Right lobe of liver (tissue), 6 donors: ENCODE data around the gene CHRM4. TPM values are rescaled to one million over a fixed set of nuclear protein-coding genes. Genes with fewer than 3 reads are reported as not detected.
A peak's percentile ranks its signal among the peaks of the same experiment; 100 is the strongest.

Experiments
- ATAC-seq, 4 donors: fragments of 200-7000 bp; cut with Tn5 transposase; one replicate each; pipeline ENCODE4 v1.9.1; 2020; ENCODE audit warnings: mild to moderate bottlenecking in 4 of 4, moderate library complexity in 4 of 4
- DNase-seq, 3 donors: peaks; one replicate each; pipeline ENCODE4 v3.0.0-alpha.2; 2020
- H3K27ac ChIP-seq, 3 donors: fragments of 200-600 bp; one replicate each; pipeline ENCODE4 v1.8.0; 2022
- H3K27me3 ChIP-seq, 2 donors: fragments of 200-600 bp; one replicate each; pipeline ENCODE4 v1.8.0; 2022
- H3K36me3 ChIP-seq, 4 donors: fragments of 200-600 bp; sonication (generic) in 1 of 4; one replicate each; pipeline versions ENCODE4 v1.5.1 to v1.8.0; 2017 to 2022; ENCODE audit warnings: control low read depth in 1 of 4
- H3K4me1 ChIP-seq, 4 donors: fragments of 200-600 bp; sonication (generic) in 1 of 4; one replicate each; pipeline versions ENCODE4 v1.5.1 to v1.8.0; 2017 to 2022; ENCODE audit warnings: control low read depth in 1 of 4
- H3K4me3 ChIP-seq, 3 donors: fragments of 200-600 bp; one replicate each; pipeline ENCODE4 v1.8.0; 2022
- H3K9me3 ChIP-seq, 4 donors: fragments of 200-600 bp; sonication (generic) in 1 of 4; one replicate each; pipeline versions ENCODE4 v1.5.1 to v1.8.0; 2017 to 2022; ENCODE audit warnings: control low read depth in 1 of 4
- CTCF ChIP-seq, 4 donors: fragments of 200-600 bp in 3 of 4; fragments of 450-650 bp in 1 of 4; IDR thresholded peaks; one replicate each; pipeline versions ENCODE4 v1.5.1 to v1.8.0; 2016 to 2022; ENCODE audit warnings: antibody characterized with exemption in 4 of 4, mild to moderate bottlenecking in 2 of 4
- POLR2A ChIP-seq: fragments of 450-650 bp; IDR thresholded peaks from one replicate; pipeline ENCODE4 v1.6.1; 2017; ENCODE audit warnings: antibody characterized with exemption, mild to moderate bottlenecking
- WGBS: methylation state at CpG from one replicate; pipeline ENCODE4 v1.1.6; 2018; ENCODE audit warnings: low coverage, low lambda C conversion rate; ENCODE audit not compliant: insufficient coverage; ENCODE audit errors: missing lambda C conversion rate; 5-methylcytosine and 5-hydroxymethylcytosine counted together
- intact Hi-C, 2 donors: fragments of 100-400 bp; cut with DNase I; formaldehyde crosslinking; loops; one replicate each; pipeline versions ENCODE4 v1.11.2 to v1.14.1; 2022
- long read RNA-seq: library from polyadenylated mRNA; unstranded; transcript quantifications from one replicate; pipeline ENCODE4 v2.0.0, GENCODE V29; 2019
- total RNA-seq, 6 experiments: library from RNA; depleted of rRNA in 2 of 6; stranded (reverse); fragments of >200 nt in 2 of 6; fragmentation: NEBNext Ultra II Directional in 3 of 6; extraction: Animal tissue kit (Norgen Biotek cat#: 25700) in 3 of 6; gene quantifications; one replicate each; pipeline versions ENCODE4 v1.1.0 to v1.2.4, GENCODE V29; 2016 to 2023
- donor health status: DM: no; HTN: yes; CAD: no.
- donor health status: DM: no; HTN: no; CAD: no.
- donor health status: DM: no; HTN: no; CAD: no.
- donor health status: DM: no; HTN: yes; CAD: no.
- donor health status: DM: no; HTN: yes; CAD: no.

Gene CHRM4
- not detected for total RNA-seq
- long read RNA-seq, result 0 reads

DNA sequence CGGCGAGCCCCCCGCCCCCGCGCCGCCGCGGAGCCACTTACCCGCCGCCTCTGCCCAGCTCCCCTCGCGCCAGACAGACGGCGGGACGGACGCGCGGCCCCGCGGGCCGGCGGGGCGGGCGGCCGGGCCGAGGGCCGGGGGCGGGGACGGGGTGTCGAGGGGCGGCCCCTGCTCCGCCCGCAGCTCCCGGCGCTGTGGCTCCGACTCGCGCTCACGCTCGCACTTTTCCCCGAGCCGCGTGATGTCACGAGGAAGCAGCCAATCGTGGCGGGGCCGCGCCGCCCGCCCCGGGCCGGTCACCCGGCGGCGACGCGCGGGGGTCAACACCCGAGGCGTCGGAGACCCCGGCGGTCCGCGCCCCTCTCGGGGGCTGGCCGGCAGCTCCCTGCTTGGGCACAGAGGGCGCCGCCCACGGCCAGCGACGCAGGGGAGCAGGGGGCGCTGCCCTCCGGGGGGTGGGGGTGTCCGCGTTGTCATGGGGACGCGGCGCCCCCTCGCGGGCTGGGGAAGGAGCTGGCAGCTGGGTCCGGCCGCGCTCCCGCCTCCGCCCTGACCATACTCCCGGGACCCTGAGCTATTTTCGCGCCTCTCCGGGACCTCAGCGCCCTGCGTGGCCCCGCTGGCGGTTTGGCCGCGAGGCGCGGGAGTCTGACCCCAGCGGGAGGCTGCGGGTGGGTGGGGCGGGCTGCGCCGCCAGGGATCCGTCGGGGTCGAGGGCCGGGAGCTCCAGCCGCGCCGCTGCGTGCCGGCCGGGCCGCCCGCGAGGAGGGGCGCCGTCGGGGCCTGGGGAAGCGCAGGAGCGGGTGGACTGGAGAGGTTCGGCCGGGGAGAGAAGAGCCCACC is at the start of gene CHRM4:
TSS of gene CHRM4 (minus strand) at position 199 of the 843 bp plus-strand sequence. CDS start 5,219 bp downstream, outside the sequence.
- no peaks in the 10 kb centered on the region for H3K36me3 ChIP-seq
- H3K4me1 ChIP-seq, result peaks cover 0 to 35% (median 3%) of the 10 kb centered on the region in 4 donors
- H3K27me3 ChIP-seq, result peaks cover 7 to 15% of the 10 kb centered on the region in 2 donors
- intact Hi-C loops, result no loop called here
- 0% methylated on average over 19 of the region's 123 CpGs for WGBS
- no peaks in the 10 kb centered on the region for H3K9me3 ChIP-seq
- ATAC-seq (no peak), DNase-seq (peak in 1 of 3 donors; percentile 45)
- H3K27ac ChIP-seq, result no peak within 1 kb of the TSS
- TF ChIP-seq CTCF (IDR thresholded peaks at IDR 0.05) (no peak), POLR2A (no peak)
- H3K4me3 ChIP-seq, result peak within 1 kb of the TSS; percentile 9 to 40 (median 20)

DNA sequence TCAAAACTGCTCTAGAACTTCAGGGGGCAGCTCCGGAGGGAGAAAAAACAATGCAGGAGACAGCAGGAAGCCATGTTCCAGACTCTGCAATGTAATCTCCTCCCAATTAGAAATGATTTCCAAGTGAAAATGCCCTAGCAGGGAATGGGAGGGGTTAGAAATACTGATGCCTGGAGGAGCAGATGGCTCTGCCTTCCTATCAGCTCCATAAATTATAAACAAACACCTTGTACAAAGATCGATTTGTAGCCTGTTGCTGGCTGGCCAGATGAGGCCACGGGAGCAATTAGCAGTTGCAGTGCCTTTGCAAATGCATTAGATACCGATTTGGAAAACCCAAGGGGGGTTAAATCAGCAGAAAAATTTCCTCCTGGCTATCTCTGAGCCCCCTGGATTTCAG is 46.6 kb upstream of the CHRM4 start:
- no peak for ATAC-seq
- no peak for DNase-seq
- TF ChIP-seq CTCF (IDR thresholded peaks at IDR 0.05) (no peak), POLR2A (no peak)
- peaks cover 0 to 18% (median 6%) of the 10 kb centered on the region in 4 donors for H3K36me3 ChIP-seq
- H3K9me3 ChIP-seq, result no peaks in the 10 kb centered on the region
- no peak overlapping the region for H3K27ac ChIP-seq
- no peak overlapping the region for H3K4me3 ChIP-seq
- intact Hi-C loops, result no loop called here
- H3K27me3 ChIP-seq, result no peaks in the 10 kb centered on the region
- H3K4me1 ChIP-seq, result no peaks in the 10 kb centered on the region
- 59% methylated on average over 3 of the region's 4 CpGs for WGBS

DNA sequence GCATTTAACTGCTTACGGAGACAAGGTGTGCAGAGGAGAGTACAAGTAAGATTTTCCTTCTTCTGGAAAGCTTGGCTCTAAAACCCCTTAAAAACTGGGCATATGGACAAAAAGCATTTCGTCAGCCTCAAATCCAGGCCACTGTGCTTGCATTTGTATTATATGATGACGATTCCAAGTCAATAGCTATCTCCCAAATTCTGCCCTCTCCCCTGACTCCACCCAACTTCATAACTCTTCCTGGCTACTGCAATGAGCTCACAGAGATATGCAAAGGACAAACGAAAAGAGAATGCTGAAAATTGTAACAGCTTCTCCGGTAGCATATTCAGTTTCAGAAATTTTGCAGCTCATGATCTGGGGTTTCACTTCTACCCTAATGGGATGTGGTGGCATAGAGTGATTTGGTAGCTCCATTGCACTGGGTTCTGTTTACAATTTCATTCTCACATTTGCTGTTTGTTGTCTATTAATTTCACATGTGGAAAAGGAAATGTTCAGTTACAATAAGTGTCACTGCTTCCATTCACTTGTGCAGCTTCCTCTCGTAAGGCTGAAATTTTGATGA is 45.6 kb upstream of the CHRM4 start:
- peaks cover 0 to 19% (median 9%) of the 10 kb centered on the region in 4 donors for H3K36me3 ChIP-seq
- no peak for ATAC-seq
- no peak for TF ChIP-seq POLR2A
- H3K4me3 ChIP-seq, result no peak overlapping the region
- no peak overlapping the region for H3K27ac ChIP-seq
- no peaks in the 10 kb centered on the region for H3K27me3 ChIP-seq
- WGBS, result 79% methylated on average over 6 of the region's 6 CpGs
- H3K9me3 ChIP-seq, result no peaks in the 10 kb centered on the region
- DNase-seq, result no peak
- intact Hi-C loops, result no loop called here
- H3K4me1 ChIP-seq, result no peaks in the 10 kb centered on the region

DNA sequence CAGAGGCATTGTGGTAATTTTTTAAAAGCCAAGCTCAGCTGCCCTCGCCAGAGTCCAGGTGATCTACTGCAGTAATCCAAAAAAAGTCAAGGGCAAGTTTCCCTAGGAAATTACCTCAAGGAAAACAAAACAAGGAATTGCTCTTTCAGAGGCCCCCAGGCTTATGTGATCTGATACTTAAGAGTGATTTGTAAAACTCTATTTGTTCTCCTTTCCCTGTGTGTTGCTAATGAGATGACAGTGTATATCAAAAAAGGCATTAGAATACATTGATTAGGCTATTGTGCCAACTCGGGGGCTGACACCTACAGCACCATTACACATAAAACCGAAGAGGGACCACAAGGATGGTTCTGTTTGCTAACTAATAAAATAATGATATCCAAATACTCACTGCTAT is 44.5 kb upstream of the CHRM4 start:
- H3K4me1 ChIP-seq, result no peaks in the 10 kb centered on the region
- no peaks in the 10 kb centered on the region for H3K9me3 ChIP-seq
- H3K27me3 ChIP-seq, result no peaks in the 10 kb centered on the region
- no peak for DNase-seq
- intact Hi-C loops, result no loop called here
- no peak for ATAC-seq
- H3K4me3 ChIP-seq, result no peak overlapping the region
- WGBS, result 94% methylated on average over 3 of the region's 3 CpGs
- no peak overlapping the region for H3K27ac ChIP-seq
- TF ChIP-seq CTCF (IDR thresholded peaks at IDR 0.05) (no peak), POLR2A (no peak)
- peaks cover 0 to 25% (median 11%) of the 10 kb centered on the region in 4 donors for H3K36me3 ChIP-seq

GRCh38 chr11:46435679-46436078 is 44.1 kb upstream of the CHRM4 start:
- no peak for TF ChIP-seq POLR2A
- no peak for ATAC-seq
- Histone ChIP-seq H3K36me3 (peaks cover 0 to 26% (median 11%) of the 10 kb centered on the region in 4 donors), H3K27me3 (no peaks in the 10 kb centered on the region), H3K4me3 (no peak overlapping the region), H3K4me1 (no peaks in the 10 kb centered on the region), H3K9me3 (no peaks in the 10 kb centered on the region), H3K27ac (no peak overlapping the region)
- no peak for DNase-seq
- 86% methylated on average over 1 of the region's 3 CpGs for WGBS
- intact Hi-C loops, result no loop called here
